Stimulated activated CD4-positive, alpha-beta T cell treated with anti-CD3 and anti-CD28 coated beads, TNF-alpha, amount 100 ng/mL, for 1 hour (primary cell): ENCODE results near the gene IAH1.

Source experiments
- DNase-seq, 3 donors: peaks; one replicate each; pipeline ENCODE4 v3.0.0-alpha.2; 2020; ENCODE audit warnings: low read depth in 3 of 3, low spot score in 1 of 3

Gene IAH1

GRCh38 chr2:9527995-9528787 lies 53.8 kb downstream of the IAH1 start:
- no peak for DNase-seq

GRCh38 chr2:9532421-9532820 lies 58.1 kb downstream of the IAH1 start:
- DNase-seq: no peak

DNA sequence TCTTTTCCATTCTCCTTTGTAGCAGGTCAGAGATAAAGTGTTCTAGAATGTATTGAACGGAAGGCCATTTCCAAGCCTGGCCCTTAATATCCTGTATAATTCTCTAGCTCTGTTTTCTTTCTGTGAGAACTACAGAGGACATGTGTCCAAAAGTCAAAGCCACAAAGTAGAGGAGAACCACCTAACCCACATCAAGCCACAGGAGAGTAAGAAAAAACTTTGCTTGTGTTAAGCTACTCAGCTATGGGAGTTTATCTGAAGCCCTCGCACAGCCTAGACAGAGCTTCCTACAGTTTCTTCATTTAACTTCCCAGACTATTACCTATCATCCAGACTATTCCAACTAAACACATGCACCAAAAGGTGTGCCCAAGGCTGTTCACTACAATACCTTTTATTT lies 59.3 kb downstream of the IAH1 start:
- DNase-seq: no peak

GRCh38 chr2:9535177-9535576 lies 60.8 kb downstream of the IAH1 start:
- no peak for DNase-seq

GRCh38 chr2:9536504-9536903 lies 62.2 kb downstream of the IAH1 start:
- no peak for DNase-seq

- no peak for DNase-seq
These were observed 63.7 kb downstream of the IAH1 start for GRCh38 chr2:9538000-9538507.
